GM12873 (cell line): Measurements from ENCODE around the gene DPM1.

Source experiments
- TF ChIP-seq, protein P1 (sequence below): IDR thresholded peaks from 2 replicates; pipeline ENCODE4 v1.5.1; 2012; ENCODE audit warnings: low read depth, mild to moderate bottlenecking, moderate library complexity, low read length, control low read depth; ENCODE audit not compliant: insufficient read depth; ENCODE audit errors: missing control alignments

DPM1 gene

DNA sequence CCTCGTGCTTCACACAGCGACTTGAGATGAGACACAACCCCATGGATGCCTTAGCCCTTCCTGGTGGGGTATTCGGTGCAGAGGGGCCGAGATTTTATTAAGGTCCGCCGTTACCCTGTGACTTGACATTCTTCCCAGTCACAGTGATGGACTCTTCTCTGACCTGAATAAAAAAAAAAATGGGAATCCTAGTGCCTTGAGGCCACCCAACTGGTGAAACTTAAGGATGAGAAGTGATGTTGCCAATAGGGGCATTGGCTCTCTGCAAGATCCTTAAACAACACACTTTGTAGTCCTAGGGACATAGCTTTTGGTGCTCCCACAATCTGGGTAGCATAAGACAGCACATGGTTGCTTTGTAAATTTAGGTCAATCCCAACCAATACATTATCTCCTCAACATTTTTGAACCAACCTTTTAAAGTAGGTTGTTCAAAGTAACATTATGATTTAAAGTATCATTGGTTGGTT, 26.3 kb downstream of the DPM1 start:
- TF ChIP-seq, protein P1, sequence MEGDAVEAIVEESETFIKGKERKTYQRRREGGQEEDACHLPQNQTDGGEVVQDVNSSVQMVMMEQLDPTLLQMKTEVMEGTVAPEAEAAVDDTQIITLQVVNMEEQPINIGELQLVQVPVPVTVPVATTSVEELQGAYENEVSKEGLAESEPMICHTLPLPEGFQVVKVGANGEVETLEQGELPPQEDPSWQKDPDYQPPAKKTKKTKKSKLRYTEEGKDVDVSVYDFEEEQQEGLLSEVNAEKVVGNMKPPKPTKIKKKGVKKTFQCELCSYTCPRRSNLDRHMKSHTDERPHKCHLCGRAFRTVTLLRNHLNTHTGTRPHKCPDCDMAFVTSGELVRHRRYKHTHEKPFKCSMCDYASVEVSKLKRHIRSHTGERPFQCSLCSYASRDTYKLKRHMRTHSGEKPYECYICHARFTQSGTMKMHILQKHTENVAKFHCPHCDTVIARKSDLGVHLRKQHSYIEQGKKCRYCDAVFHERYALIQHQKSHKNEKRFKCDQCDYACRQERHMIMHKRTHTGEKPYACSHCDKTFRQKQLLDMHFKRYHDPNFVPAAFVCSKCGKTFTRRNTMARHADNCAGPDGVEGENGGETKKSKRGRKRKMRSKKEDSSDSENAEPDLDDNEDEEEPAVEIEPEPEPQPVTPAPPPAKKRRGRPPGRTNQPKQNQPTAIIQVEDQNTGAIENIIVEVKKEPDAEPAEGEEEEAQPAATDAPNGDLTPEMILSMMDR, result no peak

DNA sequence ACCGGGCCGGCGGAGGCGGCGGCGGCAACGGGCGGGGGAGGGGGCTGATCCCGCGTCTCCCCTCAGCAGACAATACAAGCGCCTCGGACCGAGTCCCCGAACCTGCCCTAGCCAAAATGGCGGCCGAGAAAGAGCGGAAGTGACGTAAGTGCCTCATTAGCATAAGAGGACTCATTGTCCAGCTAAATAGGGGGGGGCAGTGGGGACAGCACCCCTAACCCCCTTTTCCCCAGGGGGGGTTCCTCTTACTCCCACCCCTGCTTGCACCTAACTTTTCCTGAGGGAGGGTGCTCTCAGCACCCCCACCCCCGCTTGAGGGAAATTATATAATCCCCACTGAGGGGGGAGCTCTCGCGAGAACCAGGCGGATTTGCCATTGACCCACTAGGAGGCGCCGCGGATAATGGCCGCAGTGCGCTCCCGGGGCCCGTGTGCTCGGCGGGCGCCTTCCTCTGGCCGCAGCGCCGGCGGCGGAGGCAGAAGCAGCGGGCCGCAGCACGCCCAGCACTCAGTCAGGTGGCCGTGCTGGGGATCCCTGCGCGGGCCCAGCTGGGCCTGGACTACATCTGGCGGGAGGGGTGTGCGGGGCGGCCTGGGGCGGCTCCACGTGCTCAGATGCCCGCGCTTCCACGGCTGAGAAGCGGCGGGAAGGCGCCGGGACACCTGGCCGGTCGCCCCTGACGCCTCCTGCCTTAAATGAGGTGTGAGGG, 26.9 kb downstream of the DPM1 start, which contains the start of gene ADNP:
ADNP (minus strand) TSS at position 132 of the 710 bp plus-strand sequence. CDS start 27,441 bp downstream, outside the sequence.
- TF ChIP-seq, protein P1, result peak; percentile 63

GRCh38 chr20:50930976-50931305, 27.4 kb downstream of the DPM1 start:
- TF ChIP-seq, protein P1, result no peak

- TF ChIP-seq, protein P1, result no peak
Measured at GRCh38 chr20:50930139-50930975, 28.0 kb downstream of the DPM1 start.

- TF ChIP-seq, protein P1, result peak; percentile 99
Measured at GRCh38 chr20:50929299-50930138, 28.8 kb downstream of the DPM1 start.

DNA sequence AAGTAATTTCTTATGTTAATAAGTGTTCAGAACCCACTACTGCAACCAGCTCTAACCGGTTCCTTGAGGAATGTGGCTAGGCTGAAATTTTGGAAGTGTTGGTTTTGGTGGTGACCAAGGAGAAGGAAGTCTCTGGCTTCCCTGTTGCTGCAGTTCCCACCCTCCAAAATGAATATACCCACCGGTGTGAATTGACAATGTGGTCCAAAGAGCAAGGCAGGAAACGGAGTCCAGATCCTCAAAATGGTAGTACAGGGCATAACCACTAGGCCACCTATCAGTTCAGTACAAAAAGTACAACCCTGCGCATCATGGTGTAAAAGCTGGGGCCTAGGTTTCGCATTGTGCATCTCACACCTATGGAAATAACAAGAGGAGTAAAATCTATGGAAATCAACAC, 29.9 kb downstream of the DPM1 start:
- TF ChIP-seq, protein P1, result peak; percentile 53
